Measurements from ENCODE around the gene FGD3.

The FGD3 gene

DNA sequence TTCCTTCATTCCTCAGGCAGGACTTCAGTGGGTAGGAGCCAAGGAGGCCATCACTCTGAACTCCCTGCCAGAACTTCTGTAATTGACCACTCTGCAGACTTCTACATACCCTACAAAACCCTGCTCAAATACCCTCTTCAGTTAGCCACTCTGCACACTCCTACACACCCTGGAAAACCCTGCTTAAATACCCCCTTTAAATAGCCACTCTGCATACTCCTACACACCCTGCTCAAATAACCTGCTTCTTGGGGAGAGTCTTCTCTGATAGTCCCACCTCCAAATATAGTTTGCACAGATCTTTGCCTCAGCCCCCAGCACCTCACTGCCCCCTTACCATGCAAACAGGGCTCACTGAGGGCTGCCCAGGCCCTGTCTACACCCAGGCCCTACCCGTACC, 130.0 kb downstream of the FGD3 start:
- DNase-seq (ENCODE audit: low read depth) = no peak

DNA sequence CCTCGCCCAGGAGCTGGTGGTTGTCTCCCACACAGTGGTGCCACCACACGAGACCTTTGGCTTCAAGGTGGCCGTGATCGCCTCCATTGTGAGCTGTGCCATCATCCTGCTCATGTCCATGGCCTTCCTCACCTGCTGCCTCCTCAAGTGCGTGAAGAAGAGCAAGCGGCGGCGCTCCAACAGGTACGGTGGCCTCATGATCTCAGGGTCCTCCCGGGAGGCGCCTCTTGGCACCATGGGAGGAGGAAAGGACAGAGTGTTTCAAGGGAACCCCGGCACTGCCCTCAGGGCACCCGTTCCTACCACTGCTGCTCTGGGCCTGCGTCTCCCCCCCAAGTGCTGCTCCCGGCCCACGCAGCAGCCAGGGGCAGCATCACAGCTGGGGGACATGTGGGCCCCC, 130.5 kb downstream of the FGD3 start:
- no peak for DNase-seq (ENCODE audit: low read depth)

DNA sequence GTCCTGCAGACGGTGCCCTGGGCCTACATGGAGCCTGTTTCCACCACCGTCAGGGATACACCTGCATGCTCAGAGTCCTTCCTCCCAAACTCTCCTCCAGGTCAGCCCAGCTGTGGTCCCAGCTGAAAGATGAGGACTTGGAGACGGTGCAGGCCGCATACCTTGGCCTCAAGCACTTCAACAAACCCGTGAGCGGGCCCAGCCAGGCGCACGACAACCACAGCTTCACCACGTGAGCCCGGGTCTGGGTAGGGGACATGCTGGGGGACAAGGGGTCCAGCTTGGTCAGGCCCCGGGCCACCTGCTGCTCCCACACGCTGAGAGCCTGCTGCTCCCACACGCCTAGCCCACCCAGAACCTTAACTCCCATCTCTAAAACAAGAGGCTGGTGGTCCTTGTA, 132.0 kb downstream of the FGD3 start:
- DNase-seq (ENCODE audit: low read depth) = no peak

GRCh38 chr9:93080406-93080805, 133.1 kb downstream of the FGD3 start:
- no peak for DNase-seq (ENCODE audit: low read depth)

GRCh38 chr9:93081081-93081529, 133.8 kb downstream of the FGD3 start:
- no peak for DNase-seq (ENCODE audit: low read depth)

- DNase-seq (ENCODE audit: low read depth) = no peak
Measured at GRCh38 chr9:93081931-93082330, 134.6 kb downstream of the FGD3 start.

DNA sequence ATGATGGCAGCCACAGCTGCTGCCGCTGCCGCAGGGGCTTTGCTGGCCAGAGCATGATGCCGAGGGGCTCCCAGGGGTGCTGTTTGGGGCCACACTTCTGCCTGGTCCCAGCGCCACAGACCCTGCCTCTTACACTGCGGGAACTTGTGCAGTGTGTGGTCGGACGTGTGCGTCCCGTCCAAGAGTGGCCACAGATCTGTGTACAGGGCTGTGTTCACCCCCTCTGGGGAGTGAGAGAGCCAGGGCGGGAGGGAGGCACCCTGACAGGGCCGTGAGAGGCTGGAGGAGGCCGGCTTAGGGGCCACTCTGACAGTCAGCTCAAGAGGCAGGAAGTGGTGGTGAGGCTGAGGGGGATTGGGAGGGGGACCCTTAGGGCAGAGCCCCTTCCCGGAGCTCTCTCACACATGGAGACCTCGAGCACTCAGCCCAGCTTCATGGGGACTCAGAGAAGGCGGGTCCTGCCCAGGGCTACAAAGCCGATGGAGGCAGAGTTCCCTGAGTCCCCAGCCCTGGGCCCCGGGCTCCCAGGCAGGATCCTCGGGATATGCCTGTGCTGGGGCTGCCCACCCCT, 135.6 kb downstream of the FGD3 start:
- no peak for DNase-seq (ENCODE audit: low read depth)

- no peak for DNase-seq (ENCODE audit: low read depth)
Measured at GRCh38 chr9:93083592-93084470, 136.5 kb downstream of the FGD3 start.

DNA sequence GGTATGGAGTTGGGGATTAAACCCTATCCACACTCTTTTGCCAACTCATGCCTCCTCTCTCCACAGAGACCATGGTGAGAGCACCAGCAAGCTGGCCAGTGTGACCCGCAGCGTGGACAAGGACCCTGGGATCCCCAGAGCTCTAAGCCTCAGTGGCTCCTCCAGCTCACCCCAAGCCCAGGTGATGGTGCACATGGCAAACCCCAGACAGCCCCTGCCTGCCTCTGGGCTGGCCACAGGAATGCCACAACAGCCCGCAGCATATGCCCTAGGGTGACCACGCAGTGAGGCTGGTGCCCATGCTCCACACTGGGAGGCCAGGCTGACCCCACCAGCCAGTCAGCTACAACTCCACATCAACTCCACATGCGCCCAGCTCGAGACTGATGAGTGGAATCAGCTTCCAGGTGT, 137.2 kb downstream of the FGD3 start:
- DNase-seq (ENCODE audit: low read depth) = no peak

DNA sequence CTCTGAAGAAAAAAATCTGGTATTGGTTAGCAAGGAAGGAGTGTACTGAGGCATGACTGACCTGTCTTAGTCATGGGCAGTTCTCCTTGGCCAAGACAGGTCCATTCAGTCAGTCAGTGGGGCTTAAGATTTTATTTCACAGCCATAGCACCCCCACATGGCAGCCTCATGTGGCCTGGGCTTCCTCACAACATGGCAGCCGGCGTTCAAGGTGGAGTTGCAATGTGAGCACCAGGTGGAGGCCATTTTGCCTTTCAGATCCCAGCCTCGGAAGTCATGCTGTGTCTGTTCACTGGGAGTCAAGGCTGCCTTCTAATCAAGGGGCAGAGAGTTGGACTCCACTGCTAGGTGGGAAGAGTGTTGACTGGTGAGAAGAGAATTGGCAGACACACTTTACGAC, 138.4 kb downstream of the FGD3 start:
- DNase-seq (ENCODE audit: low read depth) = no peak
